SKM-1 treated with dmso at 0.1 percent for 144 hours (cell line): ENCODE data around the gene BCAR3.

ENCODE experiments used
- DNase-seq: peaks from one replicate; lab custom pipeline; 2025; ENCODE audit not compliant: unreplicated experiment; lab: John Stamatoyannopoulos, UW

Gene BCAR3

DNA sequence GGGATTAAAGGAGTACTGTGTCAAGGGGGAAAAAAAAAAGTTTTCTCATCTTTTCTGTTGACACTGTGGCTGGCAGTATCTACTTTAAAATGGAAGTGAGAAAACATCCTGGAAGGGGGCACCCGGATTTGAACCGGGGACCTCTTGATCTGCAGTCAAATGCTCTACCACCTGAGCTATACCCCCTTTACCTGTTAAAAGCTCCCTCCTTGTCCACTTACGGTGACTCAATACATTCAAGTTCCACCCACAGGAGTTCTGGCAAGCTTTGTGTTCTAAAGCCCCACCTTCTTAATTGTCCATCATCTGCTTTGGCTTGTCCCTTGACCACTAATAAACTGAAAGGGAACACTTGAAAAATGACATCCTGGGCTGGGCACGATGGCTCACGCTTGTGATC lies 165.5 kb downstream of the BCAR3 start:
- DNase-seq = no peak
